Gastroesophageal sphincter (tissue), 3 donors: Measurements from ENCODE around the gene CNOT2.

Experiments used
- EP300 ChIP-seq: sonication (generic); formaldehyde crosslinking; IDR thresholded peaks from one replicate; pipeline ENCODE4 v1.6.1; 2017; ENCODE audit warnings: antibody characterized with exemption, mild to moderate bottlenecking
- POLR2A ChIP-seq, 2 donors: fragments of 450-650 bp; IDR thresholded peaks; one replicate each; pipeline ENCODE4 v1.6.1; 2017; ENCODE audit warnings: antibody characterized with exemption in 2 of 2, mild to moderate bottlenecking in 2 of 2, moderate library complexity in 1 of 2
- POLR2AphosphoS5 ChIP-seq: sonication (generic); formaldehyde crosslinking; IDR thresholded peaks from one replicate; pipeline ENCODE4 v1.6.1; 2017; ENCODE audit warnings: antibody characterized with exemption
- TF ChIP-seq, protein P1 (sequence below), 4 experiments: fragments of 200-600 bp in 2 of 4; fragments of 450-650 bp in 2 of 4; sonication (generic) in 1 of 4; IDR thresholded peaks; one replicate each; pipeline ENCODE4 v1.5.1; 2017 to 2019; ENCODE audit warnings: antibody characterized with exemption in 4 of 4, mild to moderate bottlenecking in 2 of 4, moderate library complexity in 2 of 4

DNA sequence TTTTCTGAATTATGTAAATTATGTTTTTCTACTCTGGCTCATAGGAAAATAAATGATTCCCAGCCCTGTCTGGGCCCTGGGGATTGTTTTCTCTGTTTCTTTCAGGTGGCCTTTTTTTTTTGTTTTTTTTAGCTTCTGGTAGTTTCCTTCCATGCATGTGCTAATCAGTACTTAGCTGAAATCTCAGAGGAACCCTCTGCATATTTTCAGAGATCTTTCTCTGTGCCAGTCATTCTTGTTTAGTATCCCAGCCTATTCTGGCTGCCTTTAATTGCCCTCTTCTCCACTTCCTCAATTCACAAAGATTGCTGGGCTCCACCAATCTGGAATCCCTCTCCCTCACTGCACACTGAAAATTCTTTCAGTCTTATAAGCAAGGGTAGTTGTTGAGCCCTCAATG is 46.9 kb downstream of the CNOT2 start:
- TF ChIP-seq POLR2A (IDR thresholded peaks at IDR 0.05), result no peak
- TF ChIP-seq, protein P1, sequence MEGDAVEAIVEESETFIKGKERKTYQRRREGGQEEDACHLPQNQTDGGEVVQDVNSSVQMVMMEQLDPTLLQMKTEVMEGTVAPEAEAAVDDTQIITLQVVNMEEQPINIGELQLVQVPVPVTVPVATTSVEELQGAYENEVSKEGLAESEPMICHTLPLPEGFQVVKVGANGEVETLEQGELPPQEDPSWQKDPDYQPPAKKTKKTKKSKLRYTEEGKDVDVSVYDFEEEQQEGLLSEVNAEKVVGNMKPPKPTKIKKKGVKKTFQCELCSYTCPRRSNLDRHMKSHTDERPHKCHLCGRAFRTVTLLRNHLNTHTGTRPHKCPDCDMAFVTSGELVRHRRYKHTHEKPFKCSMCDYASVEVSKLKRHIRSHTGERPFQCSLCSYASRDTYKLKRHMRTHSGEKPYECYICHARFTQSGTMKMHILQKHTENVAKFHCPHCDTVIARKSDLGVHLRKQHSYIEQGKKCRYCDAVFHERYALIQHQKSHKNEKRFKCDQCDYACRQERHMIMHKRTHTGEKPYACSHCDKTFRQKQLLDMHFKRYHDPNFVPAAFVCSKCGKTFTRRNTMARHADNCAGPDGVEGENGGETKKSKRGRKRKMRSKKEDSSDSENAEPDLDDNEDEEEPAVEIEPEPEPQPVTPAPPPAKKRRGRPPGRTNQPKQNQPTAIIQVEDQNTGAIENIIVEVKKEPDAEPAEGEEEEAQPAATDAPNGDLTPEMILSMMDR (IDR thresholded peaks at IDR 0.05), result no peak
- no peak for TF ChIP-seq POLR2AphosphoS5
- TF ChIP-seq EP300, result no peak
